HEK293 (cell line): Measurements from ENCODE around the gene TMED4.

Experiments used
- CTCF ChIA-PET: fragments of 350-600 bp; formaldehyde crosslinking; extraction: SDS; loops from one replicate; lab custom pipeline; 2021; ENCODE audit warnings: antibody characterized with exemption; lab: Yijun Ruan, JAX
- POLR2A ChIA-PET: fragments of 300-600 bp; formaldehyde crosslinking; extraction: SDS; loops from one replicate; lab custom pipeline; 2020; ENCODE audit warnings: antibody characterized with exemption, inconsistent platforms; lab: Yijun Ruan, JAX
- H3K27ac ChIP-seq: fragments of 200-500 bp; sonication (Bioruptor generic); 2 replicates; pipeline ENCODE4 v1.5.1; 2014; ENCODE audit warnings: low read depth, low read length, control low read depth, inconsistent platforms; ENCODE audit errors: extremely low read depth
- H3K36me3 ChIP-seq, 2 experiments: fragments of 200-500 bp in 1 of 2; sonication (Bioruptor generic) in 1 of 2; 1 replicate in 1 of 2; 2 replicates in 1 of 2; pipeline ENCODE4 v1.5.1; 2014 to 2017; ENCODE audit warnings: inconsistent platforms in 2 of 2, low read length in 2 of 2; ENCODE audit not compliant: control insufficient read depth in 2 of 2, insufficient read depth in 1 of 2
- H3K4me1 ChIP-seq: fragments of 200-500 bp; sonication (Bioruptor generic); 2 replicates; pipeline ENCODE4 v1.5.1; 2014; ENCODE audit warnings: mild to moderate bottlenecking, low read length, inconsistent platforms; ENCODE audit not compliant: control insufficient read depth, insufficient read depth
- H3K4me3 ChIP-seq: 2 replicates; pipeline ENCODE4 v1.5.1; 2011; ENCODE audit warnings: low read depth, mild to moderate bottlenecking, control low read depth, low read length, moderate library complexity
- H3K9me3 ChIP-seq: fragments of 200-500 bp; sonication (Bioruptor generic); 2 replicates; pipeline ENCODE4 v1.5.1; 2014; ENCODE audit warnings: low read depth, low read length, inconsistent platforms; ENCODE audit not compliant: control insufficient read depth, insufficient read depth
- OSR2 ChIP-seq: fragments of 450-650 bp; formaldehyde crosslinking; IDR thresholded peaks from 2 replicates; pipeline ENCODE4 v1.5.1; 2016; ENCODE audit warnings: missing biosample characterization, missing genetic modification characterization
- SCRT1 ChIP-seq: fragments of 450-650 bp; formaldehyde crosslinking; IDR thresholded peaks from 2 replicates; pipeline ENCODE4 v1.5.1; 2016; ENCODE audit warnings: missing biosample characterization, missing genetic modification characterization, borderline replicate concordance
- SCRT2 ChIP-seq: fragments of 450-650 bp; formaldehyde crosslinking; IDR thresholded peaks from 2 replicates; pipeline ENCODE4 v1.5.1; 2016; ENCODE audit warnings: missing biosample characterization, missing genetic modification characterization
- SP3 ChIP-seq: fragments of 450-650 bp; formaldehyde crosslinking; IDR thresholded peaks from 2 replicates; pipeline ENCODE4 v1.5.1; 2016; ENCODE audit warnings: missing biosample characterization, missing genetic modification characterization
- WT1 ChIP-seq: fragments of 450-650 bp; formaldehyde crosslinking; IDR thresholded peaks from 2 replicates; pipeline ENCODE4 v1.5.1; 2016; ENCODE audit warnings: missing biosample characterization, missing genetic modification characterization
- ZBTB1 ChIP-seq: fragments of 450-650 bp; formaldehyde crosslinking; IDR thresholded peaks from 2 replicates; pipeline ENCODE4 v1.5.1; 2016; ENCODE audit warnings: missing biosample characterization, missing genetic modification characterization
- ZBTB17 ChIP-seq: fragments of 450-650 bp; formaldehyde crosslinking; IDR thresholded peaks from 2 replicates; pipeline ENCODE4 v1.5.1; 2016; ENCODE audit warnings: missing biosample characterization, missing genetic modification characterization
- ZNF2 ChIP-seq: fragments of 450-650 bp; formaldehyde crosslinking; IDR thresholded peaks from 2 replicates; pipeline ENCODE4 v1.5.1; 2016; ENCODE audit warnings: missing biosample characterization, missing genetic modification characterization
- ZNF335 ChIP-seq: fragments of 450-650 bp; formaldehyde crosslinking; conservative IDR thresholded peaks from 2 replicates; pipeline ENCODE4 v1.5.1; 2016; ENCODE audit warnings: missing biosample characterization, missing genetic modification characterization
- ZNF350 ChIP-seq: fragments of 450-650 bp; formaldehyde crosslinking; IDR thresholded peaks from 2 replicates; pipeline ENCODE4 v1.5.0; 2017; ENCODE audit warnings: missing biosample characterization, mild to moderate bottlenecking, missing genetic modification characterization
- ZNF549 ChIP-seq: fragments of 450-650 bp; IDR thresholded peaks from 2 replicates; pipeline ENCODE4 v1.5.1; 2018; ENCODE audit warnings: missing biosample characterization, missing genetic modification characterization, mild to moderate bottlenecking, inconsistent platforms, moderate library complexity
- ZNF600 ChIP-seq: fragments of 450-650 bp; formaldehyde crosslinking; IDR thresholded peaks from 2 replicates; pipeline ENCODE4 v1.5.1; 2016; ENCODE audit warnings: missing biosample characterization, missing genetic modification characterization
- ZNF843 ChIP-seq: fragments of 450-650 bp; formaldehyde crosslinking; IDR thresholded peaks from 2 replicates; pipeline ENCODE4 v1.5.1; 2016; ENCODE audit warnings: missing biosample characterization, missing genetic modification characterization
- TF ChIP-seq, protein P1 (sequence below): fragments of 450-650 bp; formaldehyde crosslinking; IDR thresholded peaks from 2 replicates; pipeline ENCODE4 v1.5.1; 2017; ENCODE audit warnings: missing biosample characterization, mild to moderate bottlenecking, missing genetic modification characterization, moderate library complexity
- TF ChIP-seq, protein P2 (sequence below): fragments of 450-650 bp; formaldehyde crosslinking; IDR thresholded peaks from 2 replicates; pipeline ENCODE4 v1.5.1; 2016; ENCODE audit warnings: missing biosample characterization, missing genetic modification characterization
- TF ChIP-seq, protein P3 (sequence below): fragments of 450-650 bp; formaldehyde crosslinking; IDR thresholded peaks from 2 replicates; pipeline ENCODE4; 2016; ENCODE audit warnings: missing biosample characterization, missing genetic modification characterization
- TF ChIP-seq, protein P4 (sequence below): fragments of 450-650 bp; formaldehyde crosslinking; IDR thresholded peaks from 2 replicates; pipeline ENCODE4 v1.5.1; 2017; ENCODE audit warnings: missing biosample characterization, missing genetic modification characterization
- TF ChIP-seq, protein P5 (sequence below): fragments of 450-650 bp; formaldehyde crosslinking; IDR thresholded peaks from 2 replicates; pipeline ENCODE4 v1.5.1; 2016; ENCODE audit warnings: missing biosample characterization, missing genetic modification characterization, low read depth

TMED4 gene

DNA sequence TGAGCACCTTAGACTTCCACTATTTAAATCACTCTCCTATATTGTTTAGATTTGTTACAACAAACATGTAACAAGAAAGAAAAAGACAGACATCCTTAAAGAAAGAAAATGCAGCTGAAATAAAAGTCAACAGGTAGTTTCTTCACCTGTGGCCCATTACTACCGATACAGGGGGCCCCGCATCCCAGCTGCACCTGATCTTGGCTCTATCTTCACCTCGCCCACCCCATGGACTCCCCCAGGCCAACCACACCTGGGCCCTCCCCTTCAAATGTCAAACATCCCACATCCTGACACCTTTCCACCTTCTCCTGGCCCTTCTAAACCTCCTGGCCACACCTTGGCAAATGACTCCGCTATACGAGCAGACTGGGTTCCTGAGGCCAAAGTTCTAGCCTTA, 15.4 kb downstream of the TMED4 start:
- POLR2A ChIA-PET = interaction anchor here (0.6 kb wide), 1 partner anchor 217 kb away, joined by 9 read pairs; no protein-coding TSS in a partner anchor
- H3K9me3 ChIP-seq = no peaks in the 10 kb centered on the region
- CTCF ChIA-PET = interaction anchor here (0.6 to 1.7 kb wide), 6 partner anchors 9 to 365 kb away, joined by 3 to 4 read pairs (median 3); no protein-coding TSS in a partner anchor
- H3K4me1 ChIP-seq = no peaks in the 10 kb centered on the region; the same call in 1 of the 2 replicates
- H3K36me3 ChIP-seq = peaks cover 18 to 81% of the 10 kb centered on the region in 2 experiments
- H3K27ac ChIP-seq = no peak overlapping the region
- TF ChIP-seq ZNF843 (tag by site-specific recombination) (no peak), SCRT2 (tag by site-specific recombination) (peak; percentile 97), SCRT1 (tag by site-specific recombination) (peak; percentile 98)
- no peak overlapping the region for H3K4me3 ChIP-seq

DNA sequence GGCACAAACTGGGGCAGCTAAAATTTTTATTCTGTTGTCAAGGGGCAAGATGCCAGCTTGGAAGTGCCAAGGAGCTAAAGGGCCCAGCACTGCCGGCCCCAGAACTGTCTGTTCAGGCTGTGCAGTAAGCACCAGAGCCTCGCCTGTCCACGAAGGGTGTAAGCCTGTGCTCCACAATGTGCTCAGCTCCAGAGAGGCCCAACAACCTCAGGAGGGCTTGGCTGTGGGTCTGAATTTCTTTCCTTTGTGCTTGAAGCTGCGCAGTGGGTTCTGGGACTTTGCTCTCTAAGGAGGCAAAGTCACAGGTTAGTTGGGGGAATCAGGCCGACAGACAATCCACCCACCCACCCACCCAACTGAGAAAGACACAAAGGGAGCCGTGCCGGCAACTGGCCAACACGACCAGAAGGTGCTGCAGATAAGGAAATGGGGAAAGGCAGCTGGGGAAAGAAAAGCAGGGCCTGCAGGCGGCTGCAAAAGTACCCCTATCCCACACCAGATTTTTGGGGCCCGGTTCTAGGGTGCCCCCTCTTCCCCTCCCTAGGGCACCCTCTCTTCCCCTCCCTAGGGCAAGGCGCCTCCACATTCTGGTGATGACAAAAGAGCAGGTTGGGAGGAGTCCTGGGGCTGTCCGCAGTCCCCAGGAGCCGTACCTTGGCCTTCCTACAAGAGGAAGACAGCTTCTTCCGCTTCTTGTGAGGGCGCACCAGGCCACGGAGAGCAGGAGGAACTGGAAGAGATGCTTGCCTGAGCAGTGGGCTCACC, 16.1 kb downstream of the TMED4 start:
- POLR2A ChIA-PET = interaction anchor here (0.7 to 2.6 kb wide), 9 partner anchors 8 to 351 kb away, joined by 3 to 34 read pairs (median 5); partner anchors contain the start of genes DDX56, NUDCD3 and TMED4
- TF ChIP-seq OSR2 (tag by site-specific recombination) (no peak), ZNF350 (tag by site-specific recombination) (no peak), ZNF2 (tag by site-specific recombination) (0 out of 2 replicates have a peak, but pooled peaks have one; percentile 3), ZNF600 (tag by site-specific recombination) (0 out of 2 replicates have a peak, but pooled peaks have one; percentile 4), ZBTB17 (0 out of 2 replicates have a peak, but pooled peaks have one; percentile 40)
- TF ChIP-seq, protein P1, sequence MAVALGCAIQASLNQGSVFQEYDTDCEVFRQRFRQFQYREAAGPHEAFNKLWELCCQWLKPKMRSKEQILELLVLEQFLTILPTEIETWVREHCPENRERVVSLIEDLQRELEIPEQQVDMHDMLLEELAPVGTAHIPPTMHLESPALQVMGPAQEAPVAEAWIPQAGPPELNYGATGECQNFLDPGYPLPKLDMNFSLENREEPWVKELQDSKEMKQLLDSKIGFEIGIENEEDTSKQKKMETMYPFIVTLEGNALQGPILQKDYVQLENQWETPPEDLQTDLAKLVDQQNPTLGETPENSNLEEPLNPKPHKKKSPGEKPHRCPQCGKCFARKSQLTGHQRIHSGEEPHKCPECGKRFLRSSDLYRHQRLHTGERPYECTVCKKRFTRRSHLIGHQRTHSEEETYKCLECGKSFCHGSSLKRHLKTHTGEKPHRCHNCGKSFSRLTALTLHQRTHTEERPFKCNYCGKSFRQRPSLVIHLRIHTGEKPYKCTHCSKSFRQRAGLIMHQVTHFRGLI = peak; percentile 8; the same call in 1 of the 2 replicates
- CTCF ChIA-PET = interaction anchor here (0.6 to 2.1 kb wide), 19 partner anchors 8 to 546 kb away, joined by 3 to 17 read pairs (median 4); partner anchors contain the start of genes DDX56, H2AZ2 and NUDCD3

DNA sequence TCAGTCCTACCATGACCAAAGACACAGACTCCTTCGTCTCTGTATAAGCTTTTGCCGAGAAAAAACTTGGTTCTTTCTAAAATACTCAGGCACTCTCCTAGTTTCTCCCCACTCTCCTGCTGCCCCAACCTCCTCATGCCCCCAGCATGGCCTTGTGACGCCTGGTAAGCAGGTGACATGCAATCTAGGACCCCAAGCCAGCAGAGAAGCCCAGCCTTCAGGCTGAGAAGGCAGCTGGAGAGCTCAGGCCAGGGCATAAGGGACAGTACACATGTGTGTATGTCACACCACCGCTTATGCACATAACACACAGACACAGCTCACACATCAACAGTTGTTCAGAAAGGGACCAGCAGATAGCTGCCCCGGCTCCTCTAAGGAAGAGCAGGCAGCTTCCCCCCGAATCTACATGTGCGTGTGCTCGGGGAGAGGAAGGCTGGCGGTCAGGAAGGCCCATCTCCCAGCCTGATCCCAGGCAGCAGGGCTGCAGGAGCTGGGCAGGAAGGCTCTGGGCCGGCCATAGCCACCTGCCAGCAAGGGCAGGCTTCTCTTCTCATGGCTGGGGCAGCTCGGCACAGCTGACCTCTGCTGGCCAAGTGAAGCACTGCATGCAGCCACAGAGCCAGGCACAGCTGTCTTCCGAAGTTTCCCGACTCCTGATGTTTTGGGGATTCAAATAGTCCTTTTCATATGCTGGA, 16.8 kb downstream of the TMED4 start:
- CTCF ChIA-PET = interaction anchor here (0.6 to 2.1 kb wide), 26 partner anchors 9 to 545 kb away, joined by 3 to 17 read pairs (median 4); partner anchors contain the start of genes DBNL, DDX56, H2AZ2 and NUDCD3
- Histone ChIP-seq H3K4me3 (no peak overlapping the region), H3K36me3 (peaks cover 11 to 67% of the 10 kb centered on the region in 2 experiments; a peak in 2 of 3 replicates), H3K9me3 (no peaks in the 10 kb centered on the region), H3K4me1 (no peaks in the 10 kb centered on the region; the same call in 1 of the 2 replicates), H3K27ac (no peak overlapping the region)
- POLR2A ChIA-PET = interaction anchor here (0.6 to 2.6 kb wide), 11 partner anchors 8 to 836 kb away, joined by 3 to 34 read pairs (median 4); partner anchors contain the start of genes COA1, DDX56, NUDCD3 and TMED4
- TF ChIP-seq, protein P2, sequence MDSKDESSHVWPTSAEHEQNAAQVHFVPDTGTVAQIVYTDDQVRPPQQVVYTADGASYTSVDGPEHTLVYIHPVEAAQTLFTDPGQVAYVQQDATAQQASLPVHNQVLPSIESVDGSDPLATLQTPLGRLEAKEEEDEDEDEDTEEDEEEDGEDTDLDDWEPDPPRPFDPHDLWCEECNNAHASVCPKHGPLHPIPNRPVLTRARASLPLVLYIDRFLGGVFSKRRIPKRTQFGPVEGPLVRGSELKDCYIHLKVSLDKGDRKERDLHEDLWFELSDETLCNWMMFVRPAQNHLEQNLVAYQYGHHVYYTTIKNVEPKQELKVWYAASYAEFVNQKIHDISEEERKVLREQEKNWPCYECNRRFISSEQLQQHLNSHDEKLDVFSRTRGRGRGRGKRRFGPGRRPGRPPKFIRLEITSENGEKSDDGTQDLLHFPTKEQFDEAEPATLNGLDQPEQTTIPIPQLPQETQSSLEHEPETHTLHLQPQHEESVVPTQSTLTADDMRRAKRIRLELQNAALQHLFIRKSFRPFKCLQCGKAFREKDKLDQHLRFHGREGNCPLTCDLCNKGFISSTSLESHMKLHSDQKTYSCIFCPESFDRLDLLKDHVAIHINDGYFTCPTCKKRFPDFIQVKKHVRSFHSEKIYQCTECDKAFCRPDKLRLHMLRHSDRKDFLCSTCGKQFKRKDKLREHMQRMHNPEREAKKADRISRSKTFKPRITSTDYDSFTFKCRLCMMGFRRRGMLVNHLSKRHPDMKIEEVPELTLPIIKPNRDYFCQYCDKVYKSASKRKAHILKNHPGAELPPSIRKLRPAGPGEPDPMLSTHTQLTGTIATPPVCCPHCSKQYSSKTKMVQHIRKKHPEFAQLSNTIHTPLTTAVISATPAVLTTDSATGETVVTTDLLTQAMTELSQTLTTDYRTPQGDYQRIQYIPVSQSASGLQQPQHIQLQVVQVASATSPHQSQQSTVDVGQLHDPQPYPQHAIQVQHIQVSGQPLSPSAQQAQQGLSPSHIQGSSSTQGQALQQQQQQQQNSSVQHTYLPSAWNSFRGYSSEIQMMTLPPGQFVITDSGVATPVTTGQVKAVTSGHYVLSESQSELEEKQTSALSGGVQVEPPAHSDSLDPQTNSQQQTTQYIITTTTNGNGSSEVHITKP (tag by site-specific recombination) = no peak
- TF ChIP-seq SCRT2 (tag by site-specific recombination) (peak; percentile 45; the same call in 1 of the 2 replicates), ZNF335 (tag by site-specific recombination) (peak; percentile 94), ZBTB1 (tag by site-specific recombination) (no peak), WT1 (tag by site-specific recombination) (no peak), ZNF2 (tag by site-specific recombination) (0 out of 2 replicates have a peak, but pooled peaks have one; percentile 40), ZNF549 (tag by site-specific recombination) (no peak), SP3 (tag by site-specific recombination) (no peak)
- TF ChIP-seq, protein P3, sequence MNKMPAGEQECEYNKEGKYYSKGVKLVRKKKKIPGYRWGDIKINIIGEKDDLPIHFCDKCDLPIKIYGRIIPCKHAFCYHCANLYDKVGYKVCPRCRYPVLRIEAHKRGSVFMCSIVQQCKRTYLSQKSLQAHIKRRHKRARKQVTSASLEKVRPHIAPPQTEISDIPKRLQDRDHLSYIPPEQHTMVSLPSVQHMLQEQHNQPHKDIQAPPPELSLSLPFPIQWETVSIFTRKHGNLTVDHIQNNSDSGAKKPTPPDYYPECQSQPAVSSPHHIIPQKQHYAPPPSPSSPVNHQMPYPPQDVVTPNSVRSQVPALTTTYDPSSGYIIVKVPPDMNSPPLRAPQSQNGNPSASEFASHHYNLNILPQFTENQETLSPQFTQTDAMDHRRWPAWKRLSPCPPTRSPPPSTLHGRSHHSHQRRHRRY (tag by site-specific recombination) = no peak
- TF ChIP-seq, protein P4, sequence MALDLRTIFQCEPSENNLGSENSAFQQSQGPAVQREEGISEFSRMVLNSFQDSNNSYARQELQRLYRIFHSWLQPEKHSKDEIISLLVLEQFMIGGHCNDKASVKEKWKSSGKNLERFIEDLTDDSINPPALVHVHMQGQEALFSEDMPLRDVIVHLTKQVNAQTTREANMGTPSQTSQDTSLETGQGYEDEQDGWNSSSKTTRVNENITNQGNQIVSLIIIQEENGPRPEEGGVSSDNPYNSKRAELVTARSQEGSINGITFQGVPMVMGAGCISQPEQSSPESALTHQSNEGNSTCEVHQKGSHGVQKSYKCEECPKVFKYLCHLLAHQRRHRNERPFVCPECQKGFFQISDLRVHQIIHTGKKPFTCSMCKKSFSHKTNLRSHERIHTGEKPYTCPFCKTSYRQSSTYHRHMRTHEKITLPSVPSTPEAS (tag by site-specific recombination) = no peak
- TF ChIP-seq, protein P5, sequence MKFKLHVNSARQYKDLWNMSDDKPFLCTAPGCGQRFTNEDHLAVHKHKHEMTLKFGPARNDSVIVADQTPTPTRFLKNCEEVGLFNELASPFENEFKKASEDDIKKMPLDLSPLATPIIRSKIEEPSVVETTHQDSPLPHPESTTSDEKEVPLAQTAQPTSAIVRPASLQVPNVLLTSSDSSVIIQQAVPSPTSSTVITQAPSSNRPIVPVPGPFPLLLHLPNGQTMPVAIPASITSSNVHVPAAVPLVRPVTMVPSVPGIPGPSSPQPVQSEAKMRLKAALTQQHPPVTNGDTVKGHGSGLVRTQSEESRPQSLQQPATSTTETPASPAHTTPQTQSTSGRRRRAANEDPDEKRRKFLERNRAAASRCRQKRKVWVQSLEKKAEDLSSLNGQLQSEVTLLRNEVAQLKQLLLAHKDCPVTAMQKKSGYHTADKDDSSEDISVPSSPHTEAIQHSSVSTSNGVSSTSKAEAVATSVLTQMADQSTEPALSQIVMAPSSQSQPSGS = no peak

More for the DNA sequence above, 16.1 kb downstream of the TMED4 start:
- H3K36me3 ChIP-seq = peaks cover 13 to 74% of the 10 kb centered on the region in 2 experiments
- H3K4me3 ChIP-seq = no peak overlapping the region
- H3K9me3 ChIP-seq = no peaks in the 10 kb centered on the region
- H3K27ac ChIP-seq = no peak overlapping the region
- H3K4me1 ChIP-seq = no peaks in the 10 kb centered on the region; the same call in 1 of the 2 replicates
